ENCODE measurements around the gene NEU2. TPM values are rescaled to one million over a fixed set of nuclear protein-coding genes. Genes with fewer than 3 reads are reported as not detected.

Gene NEU2
- total RNA-seq, 4 donors from 2014 or later = not detected

GRCh38 chr2:233059547-233059796, 27.0 kb downstream of the NEU2 start:
- no peaks in the 10 kb centered on the region for H3K9me3 ChIP-seq
- no peak for TF ChIP-seq CTCF (IDR thresholded peaks at IDR 0.05)
- no peak for TF ChIP-seq POLR2A (IDR thresholded peaks at IDR 0.05)
- no peaks in the 10 kb centered on the region for H3K36me3 ChIP-seq
- DNase-seq = no peak
- H3K27me3 ChIP-seq = no peaks in the 10 kb centered on the region
- intact Hi-C loops (cut with DNase I) = no loop called here
- peaks cover 0 to 4% of the 10 kb centered on the region in 2 donors for H3K4me1 ChIP-seq
- peak overlapping the region in 2 of 3 donors; percentile 58 to 74 for H3K27ac ChIP-seq
- no peak overlapping the region for H3K4me3 ChIP-seq (replicated peaks in 1 of 3)
- WGBS, 2 donors = 72% methylated on average over 5 of the region's 7 CpGs; no CpG with 5 or more reads in 1 of the 2 donors

GRCh38 chr2:233059797-233060500, 27.5 kb downstream of the NEU2 start, which contains the start of gene INPP5D:
INPP5D (plus strand) TSS chr2:233060342; CDS start chr2:233060479, 137 bp downstream.
- Histone ChIP-seq H3K27ac (peak within 1 kb of the TSS; percentile 39 to 74 (median 58)), H3K36me3 (no peaks in the 10 kb centered on the region), H3K4me1 (peaks cover 0 to 4% of the 10 kb centered on the region in 2 donors), H3K4me3 (replicated peaks in 1 of 3) (peak within 1 kb of the TSS in 1 of 3 donors; percentile 24), H3K27me3 (no peaks in the 10 kb centered on the region), H3K9me3 (no peaks in the 10 kb centered on the region)
- peak in 1 of 2 donors; percentile 10 for DNase-seq
- 38 to 53% methylated on average over 15 to 20 of the region's 26 CpGs for WGBS, 2 donors
- intact Hi-C loops (cut with DNase I) = no loop called here
- no peak for TF ChIP-seq CTCF (IDR thresholded peaks at IDR 0.05)
- TF ChIP-seq POLR2A (IDR thresholded peaks at IDR 0.05) = peak in 1 of 2 donors; percentile 22

GRCh38 chr2:233060501-233060979, 28.1 kb downstream of the NEU2 start:
- Histone ChIP-seq H3K27ac (peak overlapping the region; percentile 30 to 74 (median 39)), H3K36me3 (no peaks in the 10 kb centered on the region), H3K27me3 (no peaks in the 10 kb centered on the region), H3K9me3 (no peaks in the 10 kb centered on the region), H3K4me3 (replicated peaks in 1 of 3) (peak overlapping the region in 1 of 3 donors; percentile 24), H3K4me1 (peaks cover 0 to 4% of the 10 kb centered on the region in 2 donors)
- intact Hi-C loops (cut with DNase I) = no loop called here
- 64 to 78% methylated on average over 4 to 8 of the region's 13 CpGs for WGBS, 2 donors
- DNase-seq = no peak
- TF ChIP-seq POLR2A (IDR thresholded peaks at IDR 0.05) = no peak
- no peak for TF ChIP-seq CTCF (IDR thresholded peaks at IDR 0.05)

DNA sequence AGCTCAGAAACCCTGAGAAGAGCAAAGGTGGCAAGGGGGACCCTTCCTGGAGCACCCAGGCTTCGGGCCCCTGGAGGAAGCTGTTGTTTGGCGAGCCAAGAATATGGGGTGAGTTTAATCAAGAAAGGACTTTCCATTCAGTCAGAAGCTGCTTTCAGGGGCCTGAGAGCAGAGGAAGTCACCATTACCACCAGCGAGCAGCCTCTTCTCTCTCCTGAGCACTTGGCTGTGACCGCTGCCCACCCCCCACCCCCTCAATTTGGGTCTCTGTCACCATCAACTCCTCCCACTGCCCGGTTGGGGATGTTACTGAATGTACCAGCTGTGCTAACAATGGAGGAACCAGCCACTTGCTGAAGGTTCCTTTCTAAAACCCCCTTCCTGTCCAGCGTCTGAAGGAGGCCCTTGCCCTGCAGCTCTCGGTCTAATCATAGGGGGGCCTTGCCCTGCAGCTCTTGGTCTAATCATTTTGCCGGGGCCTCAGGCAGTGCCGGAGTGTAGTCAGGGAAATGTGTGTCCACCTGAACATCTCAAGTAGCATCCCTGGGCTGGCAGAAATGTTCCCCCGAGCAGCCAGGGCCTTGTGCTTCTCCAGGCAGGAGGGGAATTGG, 28.6 kb downstream of the NEU2 start:
- 60 to 76% methylated on average over 5 to 10 of the region's 10 CpGs for WGBS, 2 donors
- no peak for DNase-seq
- Histone ChIP-seq H3K4me1 (peaks cover 0 to 4% of the 10 kb centered on the region in 2 donors), H3K4me3 (replicated peaks in 1 of 3) (peak overlapping the region in 1 of 3 donors; percentile 24), H3K27ac (peak overlapping the region; percentile 30 to 74 (median 39)), H3K36me3 (no peaks in the 10 kb centered on the region), H3K27me3 (no peaks in the 10 kb centered on the region), H3K9me3 (no peaks in the 10 kb centered on the region)
- no peak for TF ChIP-seq POLR2A (IDR thresholded peaks at IDR 0.05)
- TF ChIP-seq CTCF (IDR thresholded peaks at IDR 0.05) = no peak
- intact Hi-C loops (cut with DNase I) = no loop called here

Data from thyroid gland (tissue), 4 donors.